Kidney capillary endothelial cell (primary cell): ENCODE data around the gene AFAP1L2.
"Not testable (repeated sequence)": the region's sequence is repeated elsewhere in the genome, so short reads cannot be mapped to it uniquely, and the experiment has no call there.

Experiments used
- DNase-seq: peaks from one replicate; pipeline ENCODE4 v3.0.0-alpha.2; 2018; ENCODE audit warnings: low spot score

AFAP1L2 gene

GRCh38 chr10:114336823-114337509 lies 67.3 kb downstream of the AFAP1L2 start:
- DNase-seq: no peak

GRCh38 chr10:114335614-114336013 lies 68.7 kb downstream of the AFAP1L2 start:
- DNase-seq: no peak

- no peak for DNase-seq
Observed at GRCh38 chr10:114334301-114334700, 70.0 kb downstream of the AFAP1L2 start.

- not testable (repeated sequence) for DNase-seq
Observed at GRCh38 chr10:114333441-114333840, 70.9 kb downstream of the AFAP1L2 start.

- no peak for DNase-seq
Observed at GRCh38 chr10:114332301-114333192, 71.8 kb downstream of the AFAP1L2 start.

- DNase-seq: no peak
Observed at GRCh38 chr10:114329634-114330365, 74.5 kb downstream of the AFAP1L2 start.

GRCh38 chr10:114328874-114329273 lies 75.4 kb downstream of the AFAP1L2 start:
- no peak for DNase-seq

- no peak for DNase-seq
Observed at GRCh38 chr10:114328441-114328812, 75.9 kb downstream of the AFAP1L2 start.

GRCh38 chr10:114327537-114328440 lies 76.5 kb downstream of the AFAP1L2 start:
- no peak for DNase-seq

GRCh38 chr10:114326795-114327194 lies 77.5 kb downstream of the AFAP1L2 start:
- DNase-seq: no peak

- DNase-seq: no peak
Observed at GRCh38 chr10:114323023-114323422, 81.3 kb downstream of the AFAP1L2 start.

- no peak for DNase-seq
Observed at GRCh38 chr10:114322344-114322743, 82.0 kb downstream of the AFAP1L2 start.

- DNase-seq: no peak
Observed at GRCh38 chr10:114320249-114321116, 83.8 kb downstream of the AFAP1L2 start.

- DNase-seq: no peak
Observed at GRCh38 chr10:114319406-114320248, 84.7 kb downstream of the AFAP1L2 start.

- DNase-seq: no peak
Observed at GRCh38 chr10:114316744-114317143, 87.6 kb downstream of the AFAP1L2 start.

GRCh38 chr10:114315566-114316420 lies 88.5 kb downstream of the AFAP1L2 start:
- DNase-seq: no peak

GRCh38 chr10:114313866-114314265 lies 90.4 kb downstream of the AFAP1L2 start:
- DNase-seq: no peak

GRCh38 chr10:114313139-114313538 lies 91.2 kb downstream of the AFAP1L2 start:
- no peak for DNase-seq
